GM15510 (cell line): ENCODE data around the gene GNA14.

ENCODE experiments used
- POLR2A ChIP-seq: IDR thresholded peaks from 3 replicates; pipeline ENCODE4 v1.6.1; 2011; ENCODE audit warnings: borderline replicate concordance; ENCODE audit not compliant: insufficient read length; ENCODE audit errors: extremely low read depth

Gene GNA14

DNA sequence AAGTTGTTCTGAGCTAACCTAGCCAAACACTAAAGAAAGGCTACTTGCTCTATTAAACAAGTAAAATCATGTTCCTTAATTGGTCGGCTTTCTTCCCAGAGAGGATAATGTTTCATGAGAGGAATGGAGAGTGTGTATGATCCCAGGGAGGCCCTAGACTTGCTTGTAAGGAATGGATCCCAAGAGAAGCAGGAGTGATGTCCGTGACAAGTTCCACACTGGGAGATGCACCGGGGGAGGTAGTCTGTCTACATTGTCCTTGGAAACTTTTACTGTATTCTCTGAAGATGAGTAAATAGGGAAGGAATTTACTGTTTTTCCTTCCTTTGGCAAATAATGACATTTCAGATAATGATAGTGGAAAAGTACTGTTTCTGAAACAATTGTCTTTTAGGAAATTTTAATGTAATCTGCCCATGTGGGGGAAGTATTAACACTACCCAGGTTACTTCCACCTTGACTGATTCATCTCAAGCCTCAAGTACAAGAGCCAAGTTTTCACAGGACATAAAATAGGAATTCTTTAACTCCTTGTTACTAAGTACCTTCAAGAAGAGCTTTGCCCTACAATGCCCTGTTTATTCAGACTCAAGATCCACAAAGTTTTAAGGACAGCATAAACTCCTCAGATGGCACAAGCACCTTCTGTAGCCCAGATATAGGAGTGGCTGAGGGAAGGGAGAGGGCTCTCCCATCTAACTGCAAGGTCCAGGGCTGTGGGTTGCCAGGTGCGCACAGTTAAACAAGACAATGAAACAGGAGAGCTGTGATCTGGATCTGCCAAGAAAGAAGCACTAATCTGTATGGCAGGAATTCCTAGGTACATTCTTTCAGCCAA is 152.1 kb downstream of the GNA14 start:
- TF ChIP-seq POLR2A: no peak

DNA sequence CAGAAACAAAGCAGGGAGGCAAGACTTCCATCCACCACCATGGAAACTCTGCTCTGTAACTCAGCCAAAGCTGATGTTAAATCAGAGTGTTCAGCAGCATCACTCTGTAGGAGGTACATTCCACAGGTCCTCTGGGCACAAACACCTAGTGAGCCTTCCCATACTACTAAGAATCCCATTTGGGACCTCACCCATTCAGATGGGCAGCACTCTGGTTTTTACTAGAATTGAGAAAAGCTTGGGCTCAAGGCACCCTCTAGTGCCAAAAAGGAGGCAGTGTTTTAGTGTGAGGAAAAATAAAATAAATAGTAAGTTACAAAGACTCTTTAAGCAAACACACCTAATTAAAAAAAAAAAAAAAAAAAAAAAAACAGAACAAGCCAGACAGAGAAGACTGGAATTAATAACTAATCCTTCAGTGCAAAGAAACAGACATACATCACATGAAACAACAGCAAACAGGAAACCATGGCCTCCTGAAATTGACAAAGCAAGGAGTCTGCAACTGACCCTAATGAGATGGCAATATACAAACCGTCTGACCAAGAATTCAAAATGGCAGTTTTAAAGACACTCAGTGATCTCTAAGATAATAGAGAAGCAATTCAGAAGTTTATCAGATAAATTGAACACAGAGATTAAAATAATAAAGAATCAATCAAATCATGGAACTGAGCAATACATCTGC is 159.5 kb downstream of the GNA14 start:
- no peak for TF ChIP-seq POLR2A

DNA sequence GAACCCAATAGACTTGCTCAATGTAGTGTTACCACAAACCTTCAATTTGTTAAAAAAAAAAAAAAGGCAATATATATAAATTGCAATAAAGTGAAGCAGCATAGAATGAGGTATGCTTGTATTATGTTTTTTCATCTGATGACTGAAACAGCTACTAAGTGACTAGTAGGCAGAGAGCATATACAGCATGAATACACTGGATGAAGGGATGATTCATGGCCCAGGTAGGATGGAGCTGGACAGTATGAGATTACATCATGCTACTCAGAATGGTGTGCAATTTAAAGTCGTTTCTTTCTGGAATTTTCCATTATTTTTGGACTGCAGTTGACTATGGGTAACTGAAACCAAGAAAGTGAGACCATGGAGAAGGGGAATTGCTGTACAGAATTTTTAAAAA is 161.2 kb downstream of the GNA14 start:
- TF ChIP-seq POLR2A: no peak

DNA sequence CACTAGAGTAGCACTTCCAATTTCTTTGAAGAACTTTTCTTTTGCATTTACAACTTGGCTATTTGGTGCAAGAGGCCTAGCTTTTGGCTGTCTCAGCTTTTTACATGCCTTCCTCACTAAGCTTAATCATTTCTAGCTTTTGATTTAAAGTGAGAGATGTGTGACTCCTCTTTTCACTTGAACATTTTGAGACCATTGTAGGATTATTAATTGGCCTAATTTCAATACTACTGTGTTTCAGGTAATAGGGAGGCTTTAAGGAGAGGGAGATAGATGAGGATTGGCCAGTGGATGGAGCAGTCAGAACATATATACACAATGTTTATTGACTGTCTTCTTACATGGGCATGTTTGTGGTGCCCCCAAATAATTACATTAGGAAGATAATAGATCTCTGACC is 161.7 kb downstream of the GNA14 start:
- TF ChIP-seq POLR2A: no peak

DNA sequence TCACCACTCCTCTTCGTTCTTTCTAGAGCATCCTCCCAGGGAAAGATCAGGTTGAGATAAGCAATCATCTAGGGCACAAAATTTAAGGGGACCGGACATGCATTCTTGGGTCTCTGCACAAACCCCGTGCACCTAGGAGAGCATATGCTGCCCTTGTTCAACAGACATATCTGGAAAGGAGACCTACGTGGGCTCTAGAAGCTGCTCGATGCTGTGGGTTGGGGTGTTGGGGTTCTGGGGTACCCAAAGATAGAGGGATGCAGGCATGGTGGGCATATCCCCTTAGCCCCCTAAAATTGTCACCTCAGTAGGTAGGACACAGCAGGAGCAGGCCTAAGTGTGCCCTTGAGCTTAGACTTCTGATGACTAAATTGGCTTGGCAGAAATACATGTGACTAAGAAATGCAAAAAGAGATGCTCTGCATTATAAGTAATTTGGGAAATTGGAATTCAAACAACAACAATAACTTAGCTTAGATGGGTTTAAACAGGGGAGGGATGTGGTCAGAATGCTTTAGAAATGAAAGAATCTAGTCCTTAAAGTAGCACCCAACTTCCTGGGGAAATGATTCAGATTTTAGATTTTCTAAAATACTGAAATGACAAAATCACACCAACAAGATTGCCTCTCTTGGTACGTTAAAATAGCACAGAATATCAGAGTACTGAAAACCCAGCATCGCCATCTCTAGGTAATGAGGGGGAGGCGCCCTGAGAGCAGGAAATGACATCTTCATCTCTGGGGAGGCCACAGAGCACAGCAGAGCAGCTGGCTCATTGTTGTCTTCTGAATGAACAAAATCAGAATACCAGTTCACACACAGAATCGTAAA is 172.3 kb downstream of the GNA14 start:
- no peak for TF ChIP-seq POLR2A

DNA sequence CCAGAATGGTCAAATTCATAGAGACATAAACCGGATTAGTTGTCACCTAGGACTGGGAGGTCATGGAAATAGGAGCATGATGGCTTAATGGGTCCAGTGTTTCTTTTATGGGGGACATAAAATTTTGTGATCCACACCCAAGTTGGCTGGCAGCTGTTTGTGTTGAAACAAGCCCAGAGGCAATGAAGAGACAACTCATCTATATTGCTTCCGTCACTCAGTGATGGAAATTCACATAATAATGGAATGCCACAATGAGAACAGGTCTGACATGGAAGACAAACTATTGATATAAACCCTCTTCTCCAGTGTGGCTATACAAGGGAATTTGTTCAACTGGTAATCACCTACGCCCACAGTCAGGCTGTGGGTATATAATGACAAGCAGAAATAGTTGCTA is 173.2 kb downstream of the GNA14 start:
- TF ChIP-seq POLR2A: no peak

DNA sequence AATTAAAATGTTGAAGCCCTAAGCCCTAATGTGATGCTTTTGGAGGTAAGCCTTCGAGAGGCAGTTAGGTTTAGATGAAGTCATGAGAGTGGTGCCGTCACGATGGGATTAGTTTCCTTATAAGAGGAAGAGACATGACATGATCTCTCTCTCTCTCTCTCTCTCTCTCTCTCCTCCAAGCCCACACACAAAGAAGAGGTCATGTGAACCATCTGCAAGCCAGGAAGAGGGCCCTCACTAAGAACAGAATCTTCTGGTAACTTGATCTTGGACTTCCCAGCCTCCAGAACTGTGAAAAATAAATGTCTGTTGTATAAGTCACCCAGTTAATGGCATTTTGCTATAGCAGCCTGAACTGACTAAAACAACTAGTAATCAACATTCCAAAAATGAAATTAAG is 175.5 kb downstream of the GNA14 start:
- TF ChIP-seq POLR2A: no peak

DNA sequence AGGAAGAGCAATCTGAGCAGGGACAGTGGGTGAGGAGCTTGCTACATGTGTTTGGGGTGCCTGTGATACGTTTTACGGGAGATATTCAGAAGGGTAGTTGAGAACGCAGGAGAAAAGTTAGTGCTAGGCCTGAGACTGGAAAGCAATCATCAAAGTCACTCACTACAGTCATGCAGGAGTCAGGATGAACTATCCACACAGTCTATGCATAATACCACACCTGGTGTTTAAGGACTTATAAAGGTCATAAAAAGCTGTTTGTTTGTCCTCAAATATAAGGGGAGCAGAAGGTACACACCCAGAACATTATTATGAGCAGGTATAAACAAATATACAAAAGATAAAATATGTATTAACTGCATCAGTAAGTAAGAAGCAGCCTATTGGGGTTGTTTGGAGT is 176.6 kb downstream of the GNA14 start:
- no peak for TF ChIP-seq POLR2A

DNA sequence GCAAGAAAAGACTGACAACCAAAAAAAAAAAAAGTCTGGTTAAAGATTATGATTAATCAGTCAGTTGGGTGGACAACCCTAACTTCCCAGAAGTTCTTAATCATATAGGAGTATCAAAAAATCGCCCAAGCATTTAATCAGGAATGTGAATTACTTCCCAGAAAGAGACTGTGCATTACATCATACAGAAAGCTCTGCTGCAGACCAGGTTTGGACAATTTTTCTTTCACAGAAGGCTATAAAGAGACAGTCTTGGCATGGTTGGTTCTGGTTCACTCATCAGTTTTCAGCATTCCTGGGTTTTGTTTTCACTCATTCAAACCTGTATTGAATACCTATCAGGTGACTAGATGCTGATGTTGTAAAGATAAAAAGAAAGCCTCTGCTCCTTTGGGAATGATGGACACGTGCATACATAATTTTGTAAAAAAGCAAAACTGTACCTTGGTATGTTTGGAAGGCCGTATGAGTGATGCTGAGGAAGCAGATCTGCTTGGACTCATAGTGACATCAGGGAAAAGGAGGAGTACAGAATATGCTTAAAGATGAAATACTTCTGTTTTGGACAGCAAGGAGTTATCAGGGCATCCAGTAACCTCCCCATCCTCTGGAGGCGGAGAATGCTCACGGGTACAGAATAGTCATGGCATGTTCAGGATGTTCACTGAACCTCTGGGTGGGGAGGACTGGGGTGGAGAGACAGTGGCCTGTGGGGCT is 178.4 kb downstream of the GNA14 start:
- no peak for TF ChIP-seq POLR2A

DNA sequence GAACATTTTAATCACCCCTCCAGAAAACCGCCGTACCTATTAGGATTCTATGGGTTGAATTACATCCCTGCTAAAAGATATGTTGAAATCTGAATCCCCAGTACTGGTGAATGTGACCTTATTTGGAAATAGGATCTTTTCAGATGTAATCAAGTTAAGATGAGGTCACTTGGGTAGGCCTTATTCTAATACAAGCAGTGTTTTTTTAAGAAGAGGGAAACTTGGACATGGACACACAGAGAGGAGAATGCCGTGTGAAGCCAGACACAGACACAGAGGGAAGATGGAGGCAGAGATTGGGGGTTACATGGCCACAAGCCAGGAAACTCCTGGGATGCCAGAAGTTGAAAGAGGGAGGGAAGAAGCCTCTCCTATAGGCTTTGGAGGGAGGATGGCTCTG is 183.5 kb downstream of the GNA14 start:
- TF ChIP-seq POLR2A: no peak

DNA sequence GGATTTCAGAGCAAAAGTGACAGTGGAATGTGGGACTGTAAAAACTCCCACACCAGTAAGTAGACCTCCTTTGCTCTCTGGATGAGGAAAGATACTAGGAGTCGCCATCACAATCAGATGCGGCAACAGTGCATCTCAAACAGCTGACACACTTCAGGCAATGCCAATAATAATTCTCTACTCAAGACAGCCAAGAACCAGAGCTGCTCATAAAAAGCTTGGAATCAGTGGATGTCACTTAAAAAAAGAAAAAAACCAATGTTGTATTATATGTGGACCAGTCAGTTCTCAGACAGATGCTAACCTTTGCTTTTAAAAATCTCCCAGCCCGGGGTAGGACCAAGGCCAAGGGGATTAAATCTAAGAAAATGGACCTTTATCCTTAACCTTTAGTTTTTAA is 185.0 kb downstream of the GNA14 start:
- no peak for TF ChIP-seq POLR2A

DNA sequence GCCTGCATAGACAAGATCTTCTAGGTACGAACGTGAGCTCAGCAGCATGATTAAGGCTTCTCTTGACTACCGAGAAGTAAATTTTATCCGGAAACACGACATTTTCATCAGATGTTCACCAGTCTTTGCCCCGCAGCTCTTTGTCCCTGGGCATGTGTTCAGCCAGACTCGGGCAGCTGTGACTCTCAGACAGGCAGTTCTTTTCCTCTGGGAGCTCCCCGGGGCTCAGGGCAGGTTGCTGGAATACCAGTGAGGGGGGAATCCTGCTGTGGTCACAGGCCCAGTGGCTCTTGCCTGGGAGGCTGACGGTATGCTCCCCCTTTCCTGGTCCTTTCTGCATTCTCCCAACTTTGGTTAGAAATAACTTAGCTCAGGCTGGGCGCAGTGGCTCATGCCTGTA is 186.1 kb downstream of the GNA14 start:
- TF ChIP-seq POLR2A: no peak

DNA sequence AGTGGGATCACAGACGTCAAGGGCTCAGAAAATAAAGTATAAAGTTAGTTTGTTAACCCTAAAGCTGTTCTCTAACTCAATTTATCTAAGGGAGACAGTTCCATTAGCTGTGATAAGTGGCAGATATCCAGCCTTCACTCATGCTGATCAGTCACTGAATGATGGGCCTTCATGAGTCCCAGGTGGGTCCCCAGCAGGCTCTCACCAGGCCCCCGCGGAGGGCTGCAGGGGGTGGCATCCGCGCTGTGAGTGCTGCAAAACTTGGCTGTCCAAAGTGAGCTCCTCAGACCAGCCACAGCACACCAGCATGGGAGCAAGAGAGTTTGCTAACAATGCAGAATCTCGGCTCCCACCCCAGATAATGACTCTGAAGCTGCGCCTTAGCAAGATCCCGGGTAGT is 187.2 kb downstream of the GNA14 start:
- no peak for TF ChIP-seq POLR2A

DNA sequence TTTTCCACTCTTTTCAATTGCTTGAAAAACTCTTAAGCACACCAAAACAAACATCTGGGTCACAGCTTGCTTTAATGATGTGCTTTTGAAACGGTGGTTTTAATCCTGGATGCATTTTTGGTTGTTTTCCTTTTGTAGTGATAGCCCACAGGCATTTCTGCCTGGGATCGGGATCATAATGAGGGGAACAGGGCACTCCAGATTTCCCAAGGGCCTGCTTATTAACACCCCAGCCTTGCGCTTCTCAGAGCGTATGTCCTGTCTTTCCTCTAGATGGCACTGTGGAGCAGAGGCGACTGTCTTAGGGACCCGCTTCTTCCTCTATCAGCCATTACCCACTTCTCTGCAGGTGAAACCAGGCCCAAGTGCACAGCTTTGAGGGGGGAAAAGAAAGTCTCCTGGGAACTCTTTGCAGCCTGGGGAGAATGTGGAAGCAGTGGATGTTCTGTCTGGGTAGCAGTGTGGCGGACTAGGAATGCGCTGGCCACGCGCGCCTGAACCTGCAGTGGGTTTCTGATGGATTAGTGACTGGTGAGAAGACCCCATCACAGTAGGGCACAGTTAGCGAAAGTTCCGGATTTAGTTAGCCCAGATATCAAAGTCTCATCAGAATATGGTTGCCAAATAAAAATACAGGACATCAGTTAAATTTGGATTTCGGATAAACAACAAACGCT is 190.1 kb downstream of the GNA14 start:
- TF ChIP-seq POLR2A: no peak
